ENCODE results near the gene GGTA1. TPM values are rescaled to one million over a fixed set of nuclear protein-coding genes. Genes with fewer than 3 reads are reported as not detected.
"Not testable (repeated sequence)": the region's sequence is repeated elsewhere in the genome, so short reads cannot be mapped to it uniquely, and the experiment has no call there.

Gene GGTA1
- total and polyA plus RNA-seq, 9 of the 15 experiments (the other 6 are each of a cell fraction or from before 2014, with no cell fraction given) = 0.04 to 0.15 TPM; not detected in 7

DNA sequence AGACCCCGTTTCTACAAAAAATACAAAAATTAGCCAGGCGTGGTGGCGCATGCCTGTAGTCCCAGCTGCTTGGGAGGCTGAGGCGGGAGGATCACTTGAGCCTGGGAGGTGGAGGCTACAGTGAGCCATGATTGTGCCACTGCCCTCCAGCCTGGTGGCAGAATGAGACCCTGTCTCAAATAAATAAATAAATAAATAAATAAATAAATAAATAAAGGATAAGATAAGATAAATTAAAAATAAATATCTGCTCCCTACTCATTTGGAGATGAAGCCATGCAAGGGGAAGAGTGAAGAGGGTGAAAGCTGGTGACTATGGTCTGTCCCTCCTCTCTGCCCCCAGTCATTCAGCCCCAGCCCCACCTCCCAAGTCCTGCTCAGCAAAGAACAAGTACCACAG lies 41.2 kb downstream of the GGTA1 start:
- H4K20me1 ChIP-seq (replicated peaks; ENCODE audit: control insufficient read depth, insufficient read depth, low read length); H3K4me1 ChIP-seq (replicated peaks in 1 of 2; ENCODE audit: control insufficient read depth in 2 of 2, insufficient read depth in 2 of 2, low read length in 2 of 2); POLR2A ChIA-PET; H2AFZ ChIP-seq (ENCODE audit: low read depth, low read length); DNase-seq (ENCODE audit: extremely low read depth in 1 of 4, low spot score in 3 of 4); CTCF ChIA-PET (ENCODE audit: low intra/inter-chr PET ratio); H3K27ac ChIP-seq (ENCODE audit: extremely low read depth, low read depth, low read length); H3K36me3 ChIP-seq (ENCODE audit: control insufficient read depth, insufficient read depth, low read length); FAIRE-seq; H3K9ac ChIP-seq (ENCODE audit: insufficient read depth in 1 of 2, low read depth in 2 of 2, low read length in 2 of 2); H3K9me1 ChIP-seq (ENCODE audit: control insufficient read depth, insufficient read depth, low read length); H3K79me2 ChIP-seq (ENCODE audit: control insufficient read depth, insufficient read depth, low read length); H3K9me3 ChIP-seq (replicated peaks; ENCODE audit: control insufficient read depth, insufficient read depth, low read depth, low read length); intact Hi-C loops (cut with micrococcal nuclease); in situ Hi-C loops (cut with MboI); H3K4me2 ChIP-seq (ENCODE audit: insufficient read depth, low read length); H3K4me3 ChIP-seq; ATAC-seq; BruUV-seq (replicated peaks): not testable (repeated sequence)
- WGBS (ENCODE audit: insufficient coverage, low coverage, missing lambda C conversion rate) = 12% methylated on average over 4 of the region's 4 CpGs
- H3K27me3 ChIP-seq (ENCODE audit: control insufficient read depth in 2 of 2, insufficient read depth in 2 of 2, low read length in 2 of 2) = peaks cover 9 to 28% of the 10 kb centered on the region in 2 experiments; a peak in 3 of 5 replicates

DNA sequence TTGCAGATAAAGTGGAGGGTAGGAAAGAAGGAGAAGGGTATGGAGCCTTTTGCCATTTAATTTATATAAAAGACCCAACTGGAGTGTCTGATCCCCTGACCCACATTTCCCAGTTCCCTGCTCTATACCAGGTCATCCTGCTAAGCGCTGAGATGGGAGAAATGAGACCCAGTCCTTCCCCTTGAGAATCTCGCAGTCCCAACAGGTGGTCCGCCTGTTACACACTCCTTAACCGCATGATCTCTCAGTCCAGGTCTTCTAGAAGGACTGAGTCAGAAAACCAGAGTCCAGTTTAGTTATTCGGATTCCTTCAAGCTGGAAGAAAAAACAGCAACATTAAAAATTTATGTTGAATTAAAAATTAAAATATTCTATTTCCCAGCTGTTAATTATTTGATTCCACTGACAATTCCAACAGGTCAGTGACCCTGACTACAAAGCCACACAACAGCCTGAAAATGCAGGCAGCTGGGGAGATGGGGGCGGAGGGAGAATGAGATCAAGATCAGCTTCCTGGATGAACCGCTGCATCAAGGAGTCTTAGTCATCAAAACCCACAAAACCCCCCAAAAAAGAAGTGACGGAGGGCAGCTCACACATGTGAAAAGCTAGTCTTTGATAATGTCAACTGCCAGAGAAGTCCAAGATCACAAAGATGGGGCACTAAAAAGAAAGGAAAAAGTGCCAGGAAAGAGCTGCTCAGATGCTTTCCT lies 44.0 kb downstream of the GGTA1 start:
- H3K9ac ChIP-seq (ENCODE audit: insufficient read depth in 1 of 2, low read depth in 2 of 2, low read length in 2 of 2) = no peak overlapping the region
- no peak overlapping the region for H3K27ac ChIP-seq (ENCODE audit: extremely low read depth, low read depth, low read length)
- no peaks in the 10 kb centered on the region for H4K20me1 ChIP-seq (replicated peaks; ENCODE audit: control insufficient read depth, insufficient read depth, low read length)
- H2AFZ ChIP-seq (ENCODE audit: low read depth, low read length) = no peak overlapping the region
- H3K36me3 ChIP-seq (ENCODE audit: control insufficient read depth, insufficient read depth, low read length) = no peaks in the 10 kb centered on the region
- ChIA-PET POLR2A (interaction anchor here (0.8 kb wide), 2 partner anchors 8 to 15 kb away, joined by 3 to 4 read pairs; no protein-coding TSS in a partner anchor), CTCF (ENCODE audit: low intra/inter-chr PET ratio) (no interaction called here)
- peaks cover 3 to 24% of the 10 kb centered on the region in 2 experiments; a peak in 3 of 5 replicates for H3K27me3 ChIP-seq (ENCODE audit: control insufficient read depth in 2 of 2, insufficient read depth in 2 of 2, low read length in 2 of 2)
- no peak overlapping the region for H3K4me3 ChIP-seq
- 6% methylated on average over 8 of the region's 8 CpGs for WGBS (ENCODE audit: insufficient coverage, low coverage, missing lambda C conversion rate)
- BruUV-seq (replicated peaks) = no TSS peak
- H3K9me1 ChIP-seq (ENCODE audit: control insufficient read depth, insufficient read depth, low read length) = no peaks in the 10 kb centered on the region
- no peaks in the 10 kb centered on the region for H3K79me2 ChIP-seq (ENCODE audit: control insufficient read depth, insufficient read depth, low read length)
- intact Hi-C loops (cut with micrococcal nuclease) = no loop called here
- ATAC-seq = no peak
- in situ Hi-C loops (cut with MboI) = no loop called here
- no peaks in the 10 kb centered on the region for H3K4me1 ChIP-seq (replicated peaks in 1 of 2; ENCODE audit: control insufficient read depth in 2 of 2, insufficient read depth in 2 of 2, low read length in 2 of 2)
- no peaks in the 10 kb centered on the region for H3K9me3 ChIP-seq (replicated peaks; ENCODE audit: control insufficient read depth, insufficient read depth, low read depth, low read length)
- no peak for FAIRE-seq
- no peak overlapping the region for H3K4me2 ChIP-seq (ENCODE audit: insufficient read depth, low read length)
- peak; percentile 20 to 36 (median 26) for DNase-seq (ENCODE audit: extremely low read depth in 1 of 4, low spot score in 3 of 4)
- no peak for TF ChIP-seq ZSCAN32 (CRISPR knock-in tag; IDR thresholded peaks at IDR 0.05)
- TF ChIP-seq RBM14 (IDR thresholded peaks at IDR 0.05; ENCODE audit: borderline replicate concordance, insufficient read depth, low read depth, low read length) = no peak
- TF ChIP-seq MBD2 (IDR thresholded peaks at IDR 0.05; ENCODE audit: borderline replicate concordance, low read depth) = peak; percentile 21; the same call in 1 of the 2 replicates
- no peak for TF ChIP-seq NR1H2 (CRISPR knock-in tag; IDR thresholded peaks at IDR 0.05)
- no peak for TF ChIP-seq LEF1 (IDR thresholded peaks at IDR 0.05)
- 0 out of 2 replicates have a peak, but pooled peaks have one; percentile 17 for TF ChIP-seq CREM (IDR thresholded peaks at IDR 0.05; ENCODE audit: low read depth)
- no peak for TF ChIP-seq RBM15 (IDR thresholded peaks at IDR 0.05; ENCODE audit: insufficient read depth, low read length)
- TF ChIP-seq, protein P1, sequence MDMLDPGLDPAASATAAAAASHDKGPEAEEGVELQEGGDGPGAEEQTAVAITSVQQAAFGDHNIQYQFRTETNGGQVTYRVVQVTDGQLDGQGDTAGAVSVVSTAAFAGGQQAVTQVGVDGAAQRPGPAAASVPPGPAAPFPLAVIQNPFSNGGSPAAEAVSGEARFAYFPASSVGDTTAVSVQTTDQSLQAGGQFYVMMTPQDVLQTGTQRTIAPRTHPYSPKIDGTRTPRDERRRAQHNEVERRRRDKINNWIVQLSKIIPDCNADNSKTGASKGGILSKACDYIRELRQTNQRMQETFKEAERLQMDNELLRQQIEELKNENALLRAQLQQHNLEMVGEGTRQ (CRISPR knock-in tag; IDR thresholded peaks at IDR 0.05) = no peak
- TF ChIP-seq TGIF2 (CRISPR knock-in tag; IDR thresholded peaks at IDR 0.05) = no peak
- no peak for TF ChIP-seq ZNF253 (CRISPR knock-in tag; conservative IDR thresholded peaks at IDR 0.05)
- TF ChIP-seq SMARCA4 (IDR thresholded peaks at IDR 0.05) = peak; percentile 21; the same call in 1 of the 2 replicates
- TF ChIP-seq TEAD4 (IDR thresholded peaks at IDR 0.05; ENCODE audit: low read length) = 0 out of 2 replicates have a peak, but pooled peaks have one; percentile 26
- no peak for TF ChIP-seq TEAD4 (CRISPR knock-in tag; IDR thresholded peaks at IDR 0.05; ENCODE audit: borderline replicate concordance)
- no peak for TF ChIP-seq BCL6 (CRISPR knock-in tag; IDR thresholded peaks at IDR 0.05)
- no peak for TF ChIP-seq YY1 (IDR thresholded peaks at IDR 0.05; ENCODE audit: borderline replicate concordance in 1 of 3, control insufficient read depth in 1 of 3, extremely low read depth in 1 of 3, insufficient read depth in 3 of 3, insufficient read length in 1 of 3, insufficient replicate concordance in 2 of 3, low read depth in 1 of 3, low read length in 2 of 3)
- TF ChIP-seq RNF2 (IDR thresholded peaks at IDR 0.05) = no peak
